Upper lobe of left lung (tissue), 6 donors: ENCODE measurements around the gene MSMB. TPM values are rescaled to one million over a fixed set of nuclear protein-coding genes. Genes with fewer than 3 reads are reported as not detected.
A peak's percentile ranks its signal among the peaks of the same experiment; 100 is the strongest.
"Not testable (repeated sequence)": the region's sequence is repeated elsewhere in the genome, so short reads cannot be mapped to it uniquely, and the experiment has no call there.

Experiments
- ATAC-seq, 2 donors: fragments of 200-7000 bp; cut with Tn5 transposase; one replicate each; pipeline ENCODE4 v1.9.1; 2022; ENCODE audit warnings: mild to moderate bottlenecking in 2 of 2, moderate library complexity in 2 of 2; ENCODE audit not compliant: low FRiP score in 2 of 2
- DNase-seq, 2 donors: peaks; one replicate each; pipeline ENCODE4 v3.0.0-alpha.2; 2019 to 2020
- H3K27ac ChIP-seq, 4 donors: fragments of 200-600 bp; sonication (generic); one replicate each; pipeline ENCODE4 v1.5.1; 2016 to 2019
- H3K27me3 ChIP-seq, 4 donors: fragments of 200-600 bp; sonication (generic); one replicate each; pipeline ENCODE4 v1.5.1; 2017 to 2019
- H3K36me3 ChIP-seq, 4 donors: fragments of 200-600 bp; sonication (generic); one replicate each; pipeline ENCODE4 v1.5.1; 2016 to 2019
- H3K4me1 ChIP-seq, 4 donors: fragments of 200-600 bp; sonication (generic); one replicate each; pipeline ENCODE4 v1.5.1; 2018 to 2019
- H3K4me3 ChIP-seq, 4 donors: fragments of 200-600 bp; sonication (generic); one replicate each; pipeline ENCODE4 v1.5.1; 2017 to 2019; ENCODE audit warnings: mild to moderate bottlenecking in 2 of 4, moderate library complexity in 1 of 4
- H3K9me3 ChIP-seq, 4 donors: fragments of 200-600 bp; sonication (generic); one replicate each; pipeline ENCODE4 v1.5.1; 2018 to 2019
- EP300 ChIP-seq, 4 donors: sonication (generic); formaldehyde crosslinking; IDR thresholded peaks; one replicate each; pipeline ENCODE4 v1.5.1; 2017; ENCODE audit warnings: antibody characterized with exemption in 4 of 4, control low read depth in 2 of 4
- POLR2A ChIP-seq, 4 donors: fragments of 450-650 bp; IDR thresholded peaks; one replicate each; pipeline ENCODE4 v1.5.1; 2016 to 2017; ENCODE audit warnings: antibody characterized with exemption in 4 of 4, mild to moderate bottlenecking in 2 of 4
- POLR2AphosphoS5 ChIP-seq, 2 donors: sonication (generic); formaldehyde crosslinking; IDR thresholded peaks; one replicate each; pipeline ENCODE4 v1.5.1; 2017; ENCODE audit warnings: antibody characterized with exemption in 2 of 2
- WGBS, 2 donors: methylation state at CpG; one replicate each; pipeline ENCODE4 v1.1.5; 2017 to 2018; 5-methylcytosine and 5-hydroxymethylcytosine counted together
- total RNA-seq, 6 donors: library from RNA; depleted of rRNA in 4 of 6; stranded (reverse); fragments of >200 nt in 4 of 6; gene quantifications; one replicate each; pipeline versions ENCODE4 v1.1.0 to v1.2.1, GENCODE V29; 2016 to 2021
- TF ChIP-seq, protein P1 (sequence below), 6 experiments: fragments of 450-650 bp in 4 of 6; fragments of 200-600 bp in 2 of 6; sonication (generic) in 2 of 6; IDR thresholded peaks; one replicate each; pipeline ENCODE4 v1.5.1; 2016 to 2019; ENCODE audit warnings: antibody characterized with exemption in 6 of 6
- donor health status: DM: no; HTN: no; CAD: no; lungs with moderate emphysema.
- donor health status: DM: no; HTN: yes; CAD: no; lungs with severe emphysema.

The MSMB gene, protein sequence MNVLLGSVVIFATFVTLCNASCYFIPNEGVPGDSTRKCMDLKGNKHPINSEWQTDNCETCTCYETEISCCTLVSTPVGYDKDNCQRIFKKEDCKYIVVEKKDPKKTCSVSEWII
- 1 to 10 TPM in 1 of 6 donors, not detected in 5; 7.8 TPM for total RNA-seq

DNA sequence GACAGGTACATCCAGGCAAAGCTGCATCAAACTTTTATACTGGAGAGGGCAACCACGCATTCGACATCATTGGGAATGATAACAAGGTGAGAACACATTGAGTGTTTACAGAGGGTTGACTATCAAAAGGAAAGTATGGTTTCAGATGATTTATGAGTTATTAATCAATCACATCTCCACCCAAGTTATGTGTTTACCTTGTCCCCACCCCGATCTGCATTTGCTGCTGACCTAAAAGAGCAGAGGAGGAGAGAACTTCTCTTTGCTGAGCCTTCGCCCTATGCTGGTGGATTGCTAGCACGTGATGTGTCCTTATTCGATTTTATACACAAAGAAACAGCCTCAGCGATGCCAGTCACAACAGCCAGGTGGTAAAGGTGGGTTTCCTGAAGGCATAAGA is at the start of gene MSMB:
TSS of gene MSMB (minus strand) at position 9 of the 400 bp plus-strand sequence. CDS start 32 bp downstream, outside the sequence.
- Histone ChIP-seq H3K4me1 (no peaks in the 10 kb centered on the region), H3K27me3 (no peaks in the 10 kb centered on the region), H3K9me3 (no peaks in the 10 kb centered on the region), H3K4me3 (no peak within 1 kb of the TSS), H3K27ac (no peak within 1 kb of the TSS), H3K36me3 (no peaks in the 10 kb centered on the region)
- DNase-seq, result no peak
- ATAC-seq, result no peak
- TF ChIP-seq POLR2A (IDR thresholded peaks at IDR 0.05) (no peak), POLR2AphosphoS5 (IDR thresholded peaks at IDR 0.05) (no peak), EP300 (IDR thresholded peaks at IDR 0.05) (no peak)
- TF ChIP-seq, protein P1, sequence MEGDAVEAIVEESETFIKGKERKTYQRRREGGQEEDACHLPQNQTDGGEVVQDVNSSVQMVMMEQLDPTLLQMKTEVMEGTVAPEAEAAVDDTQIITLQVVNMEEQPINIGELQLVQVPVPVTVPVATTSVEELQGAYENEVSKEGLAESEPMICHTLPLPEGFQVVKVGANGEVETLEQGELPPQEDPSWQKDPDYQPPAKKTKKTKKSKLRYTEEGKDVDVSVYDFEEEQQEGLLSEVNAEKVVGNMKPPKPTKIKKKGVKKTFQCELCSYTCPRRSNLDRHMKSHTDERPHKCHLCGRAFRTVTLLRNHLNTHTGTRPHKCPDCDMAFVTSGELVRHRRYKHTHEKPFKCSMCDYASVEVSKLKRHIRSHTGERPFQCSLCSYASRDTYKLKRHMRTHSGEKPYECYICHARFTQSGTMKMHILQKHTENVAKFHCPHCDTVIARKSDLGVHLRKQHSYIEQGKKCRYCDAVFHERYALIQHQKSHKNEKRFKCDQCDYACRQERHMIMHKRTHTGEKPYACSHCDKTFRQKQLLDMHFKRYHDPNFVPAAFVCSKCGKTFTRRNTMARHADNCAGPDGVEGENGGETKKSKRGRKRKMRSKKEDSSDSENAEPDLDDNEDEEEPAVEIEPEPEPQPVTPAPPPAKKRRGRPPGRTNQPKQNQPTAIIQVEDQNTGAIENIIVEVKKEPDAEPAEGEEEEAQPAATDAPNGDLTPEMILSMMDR (IDR thresholded peaks at IDR 0.05), result no peak
- 81 to 83% methylated on average over 7 of the region's 7 CpGs for WGBS, 2 donors

DNA sequence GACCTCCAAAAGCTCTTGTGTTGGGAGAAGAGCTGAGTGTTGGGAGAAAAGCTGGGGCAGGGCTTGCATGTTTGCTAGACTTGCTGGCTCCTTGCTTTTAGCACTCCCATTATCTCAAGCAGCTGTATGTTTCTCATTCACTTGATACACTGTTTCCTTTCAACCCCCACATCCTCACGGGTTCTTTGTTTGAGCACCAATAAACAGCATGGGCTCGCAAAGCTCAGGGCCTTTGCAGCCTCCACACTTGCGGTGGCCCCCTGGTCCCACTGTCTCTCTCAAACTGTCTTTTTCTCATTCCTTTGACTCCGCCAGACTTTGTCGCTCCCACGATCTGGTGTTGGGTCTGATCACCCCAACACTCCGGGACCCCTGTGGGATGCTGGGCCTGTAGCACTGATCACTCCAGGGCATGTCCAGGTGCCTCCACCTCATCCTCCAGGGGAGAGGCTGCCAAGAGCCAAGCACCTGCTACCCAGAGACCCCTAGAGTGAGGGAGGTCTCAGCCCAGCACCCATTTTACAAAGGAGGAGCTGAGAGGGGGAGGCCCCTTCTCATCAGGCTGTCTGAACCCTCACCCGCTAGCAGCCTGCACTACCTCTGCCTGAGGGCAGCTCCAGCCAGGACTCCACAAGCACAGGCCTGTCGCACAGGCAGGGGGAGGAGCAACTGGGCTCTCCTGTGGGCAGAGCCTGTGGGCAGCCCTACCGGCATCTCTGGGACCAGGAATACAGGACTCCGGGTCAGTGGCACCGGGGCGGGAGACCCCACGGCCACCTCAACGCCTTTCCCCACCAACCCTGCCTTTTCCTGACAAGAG is 49.1 kb upstream of the MSMB start:
- ATAC-seq (no peak), DNase-seq (peak in 1 of 2 donors; percentile 52)
- no peaks in the 10 kb centered on the region for H3K36me3 ChIP-seq
- no peaks in the 10 kb centered on the region for H3K27me3 ChIP-seq
- no peak overlapping the region for H3K4me3 ChIP-seq
- 79 to 89% methylated on average over 8 to 14 of the region's 15 CpGs for WGBS, 2 donors
- H3K9me3 ChIP-seq, result no peaks in the 10 kb centered on the region
- H3K4me1 ChIP-seq, result peaks cover 0 to 20% (median 2%) of the 10 kb centered on the region in 4 donors
- TF ChIP-seq POLR2AphosphoS5 (IDR thresholded peaks at IDR 0.05), result no peak
- no peak overlapping the region for H3K27ac ChIP-seq

DNA sequence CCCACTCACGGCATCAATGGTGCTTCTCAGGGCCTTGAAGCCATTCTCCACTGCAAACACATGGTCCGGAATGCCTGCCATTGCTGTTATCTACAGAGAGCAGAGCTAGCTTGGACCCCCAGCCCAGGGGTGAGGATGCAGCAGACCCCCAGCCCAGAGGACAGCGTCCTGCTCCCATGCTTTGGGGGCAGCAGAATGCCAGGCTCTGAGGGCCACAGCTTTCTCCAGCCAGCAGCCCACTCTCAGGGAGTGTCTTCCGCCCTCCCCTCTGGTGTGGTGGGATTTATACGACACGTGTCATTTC is 48.1 kb upstream of the MSMB start:
- ATAC-seq (no peak), DNase-seq (no peak)
- H3K27me3 ChIP-seq, result no peaks in the 10 kb centered on the region
- 91 to 93% methylated on average over 5 to 6 of the region's 6 CpGs for WGBS, 2 donors
- H3K9me3 ChIP-seq, result no peaks in the 10 kb centered on the region
- TF ChIP-seq POLR2A (IDR thresholded peaks at IDR 0.05), result no peak
- TF ChIP-seq POLR2AphosphoS5 (IDR thresholded peaks at IDR 0.05), result no peak
- no peak for TF ChIP-seq EP300 (IDR thresholded peaks at IDR 0.05)
- TF ChIP-seq, protein P1 (IDR thresholded peaks at IDR 0.05), result no peak
- H3K4me3 ChIP-seq, result no peak overlapping the region
- H3K27ac ChIP-seq, result no peak overlapping the region
- H3K36me3 ChIP-seq, result no peaks in the 10 kb centered on the region
- H3K4me1 ChIP-seq, result peaks cover 0 to 20% (median 2%) of the 10 kb centered on the region in 4 donors

DNA sequence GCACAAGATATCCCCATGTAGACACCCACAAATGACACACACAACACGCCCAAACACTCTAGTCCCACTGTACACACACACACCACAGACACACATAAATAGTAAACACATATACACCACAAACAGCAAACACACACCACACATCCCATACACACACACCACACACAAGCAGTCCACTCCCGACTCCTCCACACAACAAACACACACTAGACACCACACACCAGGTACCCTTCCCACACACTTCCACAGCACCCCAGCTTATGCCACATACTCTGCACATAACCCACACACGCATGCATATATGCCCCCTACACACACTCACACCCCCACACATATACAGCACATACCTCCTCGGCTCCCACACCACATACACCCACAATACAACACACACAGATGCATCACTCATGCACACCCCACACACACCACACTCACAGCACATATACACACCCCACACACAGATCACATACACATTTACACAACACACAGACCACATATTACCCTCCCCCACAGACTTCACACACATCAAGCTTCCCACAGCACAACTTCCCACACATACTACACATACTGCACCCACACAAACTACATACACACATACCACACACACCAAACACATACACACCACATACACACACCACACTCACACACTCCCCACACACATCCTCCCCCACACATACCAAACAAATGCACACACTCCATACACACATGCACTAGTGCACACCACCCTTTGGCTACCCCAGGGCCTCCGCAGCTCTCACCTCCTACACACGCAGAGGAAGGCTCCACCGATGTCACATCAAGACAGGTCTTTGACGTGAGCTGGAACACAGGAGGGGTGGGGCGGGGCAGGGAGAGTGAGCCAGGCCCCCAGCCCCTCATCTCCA is 47.5 kb upstream of the MSMB start:
- WGBS, 2 donors, result 90 to 92% methylated on average over 9 of the region's 9 CpGs
- H3K27ac ChIP-seq, H3K9me3 ChIP-seq, H3K4me3 ChIP-seq, ATAC-seq, H3K36me3 ChIP-seq, H3K27me3 ChIP-seq: not testable (repeated sequence)
- DNase-seq, result peak in 1 of 2 donors; percentile 40
- peaks cover 0 to 20% (median 2%) of the 10 kb centered on the region in 4 donors for H3K4me1 ChIP-seq

DNA sequence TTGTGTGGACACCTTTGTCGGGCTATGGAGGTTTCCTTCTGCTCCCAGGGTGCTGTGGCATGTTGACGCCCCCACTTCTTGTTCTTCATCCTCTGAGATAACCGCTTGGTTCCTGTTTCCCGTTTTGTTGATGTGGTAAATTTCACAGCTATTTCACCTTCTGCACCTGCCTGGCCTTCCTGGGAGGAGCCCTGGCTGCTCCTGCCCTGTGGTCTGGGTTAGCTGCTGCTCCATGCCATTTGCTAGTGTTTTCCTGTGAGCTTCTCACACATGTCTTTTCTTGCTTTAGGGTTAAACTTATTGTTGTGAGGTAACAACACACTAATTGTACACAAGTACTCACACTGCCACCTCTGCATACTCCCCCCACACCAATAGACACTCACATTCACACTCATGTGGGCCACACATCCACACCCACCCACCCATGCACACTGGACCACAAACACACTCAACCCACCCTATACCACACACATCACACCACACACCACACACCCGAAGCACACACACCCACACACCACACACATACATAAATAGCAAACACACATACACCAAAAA is 46.5 kb upstream of the MSMB start:
- WGBS, 2 donors, result 6 to 35% methylated on average over 5 of the region's 5 CpGs
- Histone ChIP-seq H3K4me3 (no peak overlapping the region), H3K27ac (peak overlapping the region in 1 of 4 donors; percentile 35), H3K4me1 (peaks cover 0 to 16% (median 2%) of the 10 kb centered on the region in 4 donors), H3K27me3 (no peaks in the 10 kb centered on the region), H3K9me3 (no peaks in the 10 kb centered on the region), H3K36me3 (no peaks in the 10 kb centered on the region)
- TF ChIP-seq POLR2A (IDR thresholded peaks at IDR 0.05), result no peak
- DNase-seq, result no peak
- ATAC-seq, result peak in 1 of 2 donors; percentile 5
